Stimulated activated effector memory CD8-positive, alpha-beta T cell treated with anti-CD3 and anti-CD28 coated beads, Interleukin-12 subunit alpha, Interleukin-12 subunit beta, amount 100 ng/mL, for 72 hours (primary cell): Measurements from ENCODE around the gene LYPD6.
A peak's percentile ranks its signal among the peaks of the same experiment; 100 is the strongest.

ENCODE experiments used
- ATAC-seq: fragments of 150-1000 bp; cut with Tn5 transposase; 2 replicates; pipeline ENCODE4 v1.10.0; 2021
- DNase-seq, 2 donors: peaks; one replicate each; pipeline ENCODE4 v3.0.0; 2021 to 2022; ENCODE audit warnings: low spot score in 2 of 2
- H3K27ac Mint-ChIP-seq: one replicate; pipeline ENCODE4 v1.8.0; 2022; ENCODE audit warnings: mild to moderate bottlenecking, mixed read lengths
- H3K36me3 Mint-ChIP-seq: one replicate; pipeline ENCODE4 v1.8.0; 2022; ENCODE audit warnings: mild to moderate bottlenecking, mixed read lengths
- H3K4me1 Mint-ChIP-seq: one replicate; pipeline ENCODE4 v1.8.0; 2022; ENCODE audit warnings: mixed read lengths
- H3K4me3 Mint-ChIP-seq: one replicate; pipeline ENCODE4 v1.8.0; 2022; ENCODE audit warnings: mild to moderate bottlenecking, mixed read lengths
- H3K9me3 Mint-ChIP-seq: one replicate; pipeline ENCODE4 v1.8.0; 2022; ENCODE audit warnings: mixed read lengths

The LYPD6 gene

GRCh38 chr2:149415086-149415485 lies 84.7 kb downstream of the LYPD6 start:
- Mint-ChIP-seq H3K4me3 (no peak overlapping the region), H3K4me1 (no peaks in the 10 kb centered on the region), H3K36me3 (no peaks in the 10 kb centered on the region), H3K27ac (no peak overlapping the region), H3K9me3 (no peaks in the 10 kb centered on the region)
- peak; percentile 25 for ATAC-seq
- DNase-seq = no peak

DNA sequence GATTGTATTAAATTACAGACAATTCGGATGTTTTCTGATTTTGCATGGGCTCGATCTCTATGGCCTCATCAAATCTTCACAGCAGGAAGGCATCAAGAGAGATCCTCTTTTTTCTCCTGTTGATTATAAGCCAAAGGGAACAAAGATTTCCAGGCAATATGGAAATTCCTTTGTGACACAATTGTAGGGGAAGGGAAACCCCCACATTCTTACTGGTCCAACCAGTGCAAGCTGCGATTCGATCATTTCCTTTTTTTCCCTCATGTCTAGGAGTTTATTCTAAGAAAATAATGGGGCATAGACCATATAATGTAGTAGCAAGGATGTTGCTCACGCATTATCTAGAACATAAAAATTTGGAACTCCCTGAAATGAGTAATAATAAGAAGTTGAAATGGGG lies 87.7 kb downstream of the LYPD6 start:
- Mint-ChIP-seq H3K4me1 (no peaks in the 10 kb centered on the region), H3K36me3 (no peaks in the 10 kb centered on the region), H3K27ac (no peak overlapping the region), H3K9me3 (no peaks in the 10 kb centered on the region), H3K4me3 (no peak overlapping the region)
- DNase-seq = no peak
- ATAC-seq = no peak

GRCh38 chr2:149420053-149420963 lies 89.9 kb downstream of the LYPD6 start:
- Mint-ChIP-seq H3K9me3 (no peaks in the 10 kb centered on the region), H3K4me3 (no peak overlapping the region), H3K4me1 (no peaks in the 10 kb centered on the region), H3K36me3 (no peaks in the 10 kb centered on the region), H3K27ac (no peak overlapping the region)
- ATAC-seq = no peak
- no peak for DNase-seq

DNA sequence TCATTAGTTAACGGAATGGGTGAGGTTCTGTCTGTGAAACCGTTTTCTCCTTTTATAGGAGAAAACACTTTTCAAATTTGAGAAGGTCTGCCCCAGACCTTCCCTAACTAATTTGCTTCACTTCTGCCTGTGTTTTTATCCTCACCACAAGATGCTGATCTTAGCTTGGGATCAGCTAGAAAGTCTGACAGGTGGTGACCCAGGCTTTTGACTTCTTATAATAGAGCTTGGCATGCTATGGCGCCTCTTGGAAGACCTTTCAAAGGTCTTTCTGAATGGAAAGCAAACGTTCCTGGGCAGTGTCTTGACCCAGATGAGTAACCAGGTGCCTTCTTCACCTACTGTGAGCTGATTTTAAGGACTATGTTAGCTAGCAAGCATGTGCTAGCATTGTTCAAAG lies 91.4 kb downstream of the LYPD6 start:
- Mint-ChIP-seq H3K27ac (no peak overlapping the region), H3K36me3 (no peaks in the 10 kb centered on the region), H3K4me3 (no peak overlapping the region), H3K4me1 (no peaks in the 10 kb centered on the region), H3K9me3 (no peaks in the 10 kb centered on the region)
- no peak for DNase-seq
- no peak for ATAC-seq

GRCh38 chr2:149422337-149422990 lies 92.1 kb downstream of the LYPD6 start:
- no peaks in the 10 kb centered on the region for H3K9me3 Mint-ChIP-seq

DNA sequence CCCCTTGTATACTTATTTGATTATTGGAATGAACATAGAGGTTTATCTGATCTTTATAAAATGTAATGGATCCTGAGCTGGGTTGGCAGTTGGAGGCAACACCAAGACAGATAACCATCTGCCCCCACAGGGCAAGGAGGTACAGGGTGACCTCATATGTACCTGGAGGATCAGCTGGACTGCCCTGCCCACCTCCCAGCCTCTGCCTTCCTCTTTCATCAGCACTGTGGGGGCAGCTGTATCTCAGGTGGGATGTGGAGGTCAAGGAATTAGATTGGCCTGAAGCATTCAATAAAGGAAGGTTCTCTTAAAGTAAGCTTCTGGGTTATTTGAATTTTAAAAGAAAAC lies 92.6 kb downstream of the LYPD6 start:
- Mint-ChIP-seq H3K9me3 (no peaks in the 10 kb centered on the region), H3K4me3 (no peak overlapping the region), H3K36me3 (no peaks in the 10 kb centered on the region), H3K27ac (no peak overlapping the region), H3K4me1 (no peaks in the 10 kb centered on the region)
- no peak for ATAC-seq
- no peak for DNase-seq

More at GRCh38 chr2:149422337-149422990, 92.1 kb downstream of the LYPD6 start:
- Mint-ChIP-seq H3K27ac (no peak overlapping the region), H3K4me1 (no peaks in the 10 kb centered on the region), H3K4me3 (no peak overlapping the region), H3K36me3 (no peaks in the 10 kb centered on the region)
- no peak for DNase-seq
- no peak for ATAC-seq

DNA sequence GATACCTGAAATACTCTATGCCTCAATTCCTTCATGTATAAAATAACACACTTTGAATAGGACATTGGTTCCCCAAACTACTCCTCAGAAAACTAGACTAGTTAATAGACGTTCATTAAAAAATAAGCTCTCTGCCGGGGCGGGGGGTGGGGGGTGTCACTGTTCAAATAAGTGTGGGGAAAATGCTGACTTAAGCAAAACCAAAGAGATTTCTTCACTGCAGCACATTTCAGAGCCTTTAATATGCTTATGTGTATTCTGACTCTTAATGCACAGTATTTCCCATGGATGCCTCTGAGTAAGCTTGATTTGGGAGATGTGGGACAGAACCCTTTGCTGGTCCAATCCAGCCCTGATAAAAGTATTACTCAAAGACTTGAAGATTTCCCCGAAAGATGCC lies 93.2 kb downstream of the LYPD6 start:
- Mint-ChIP-seq H3K4me1 (no peaks in the 10 kb centered on the region), H3K36me3 (no peaks in the 10 kb centered on the region), H3K4me3 (no peak overlapping the region), H3K9me3 (no peaks in the 10 kb centered on the region), H3K27ac (no peak overlapping the region)
- DNase-seq (no peak), ATAC-seq (no peak)

GRCh38 chr2:149427387-149427786 lies 97.0 kb downstream of the LYPD6 start:
- Mint-ChIP-seq H3K9me3 (no peaks in the 10 kb centered on the region), H3K36me3 (no peaks in the 10 kb centered on the region), H3K4me1 (no peaks in the 10 kb centered on the region), H3K27ac (no peak overlapping the region), H3K4me3 (no peak overlapping the region)
- DNase-seq (no peak), ATAC-seq (no peak)

- no peaks in the 10 kb centered on the region for H3K4me1 Mint-ChIP-seq
- no peak overlapping the region for H3K27ac Mint-ChIP-seq
- no peaks in the 10 kb centered on the region for H3K36me3 Mint-ChIP-seq
- H3K4me3 Mint-ChIP-seq = no peak overlapping the region
- ATAC-seq (no peak), DNase-seq (no peak)
- no peaks in the 10 kb centered on the region for H3K9me3 Mint-ChIP-seq
These were observed 98.4 kb downstream of the LYPD6 start for GRCh38 chr2:149428783-149429182.

- DNase-seq (no peak), ATAC-seq (no peak)
- H3K4me1 Mint-ChIP-seq = no peaks in the 10 kb centered on the region
- H3K4me3 Mint-ChIP-seq = no peak overlapping the region
- no peak overlapping the region for H3K27ac Mint-ChIP-seq
- H3K36me3 Mint-ChIP-seq = no peaks in the 10 kb centered on the region
- H3K9me3 Mint-ChIP-seq = no peaks in the 10 kb centered on the region
These were observed 100.7 kb downstream of the LYPD6 start for GRCh38 chr2:149430743-149431736.

DNA sequence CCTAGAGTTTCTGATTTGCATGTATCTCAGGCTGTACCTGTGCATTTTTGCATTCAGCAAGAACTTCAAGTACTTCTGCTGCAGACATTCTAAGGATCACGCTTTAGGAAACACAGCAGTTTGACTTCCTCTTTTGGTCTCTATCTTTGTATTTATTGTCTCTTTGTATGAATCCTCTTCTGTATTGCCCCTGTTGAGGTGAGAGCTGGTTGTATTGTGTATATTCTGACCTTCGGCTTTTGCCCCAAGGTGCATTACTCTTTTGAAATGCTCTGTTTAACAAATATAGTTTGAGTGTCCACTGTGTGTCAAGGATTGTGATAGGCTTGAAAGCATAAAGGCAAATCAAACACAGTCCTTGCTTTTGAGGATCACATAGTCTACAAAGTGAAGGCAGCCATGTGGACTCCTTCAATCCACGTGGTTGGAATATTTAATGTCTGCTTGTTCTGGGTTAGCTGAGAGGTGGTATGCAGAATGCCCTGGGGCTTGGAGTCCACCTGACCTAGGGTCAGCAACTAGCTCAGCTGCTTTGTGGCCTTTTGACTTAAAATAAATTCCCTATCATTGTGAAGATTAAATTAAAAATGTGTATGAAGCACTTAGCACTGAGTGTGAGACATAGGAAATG lies 108.1 kb downstream of the LYPD6 start:
- Mint-ChIP-seq H3K4me1 (no peaks in the 10 kb centered on the region), H3K27ac (no peak overlapping the region), H3K4me3 (no peak overlapping the region), H3K9me3 (no peaks in the 10 kb centered on the region), H3K36me3 (no peaks in the 10 kb centered on the region)
- DNase-seq (no peak), ATAC-seq (no peak)

DNA sequence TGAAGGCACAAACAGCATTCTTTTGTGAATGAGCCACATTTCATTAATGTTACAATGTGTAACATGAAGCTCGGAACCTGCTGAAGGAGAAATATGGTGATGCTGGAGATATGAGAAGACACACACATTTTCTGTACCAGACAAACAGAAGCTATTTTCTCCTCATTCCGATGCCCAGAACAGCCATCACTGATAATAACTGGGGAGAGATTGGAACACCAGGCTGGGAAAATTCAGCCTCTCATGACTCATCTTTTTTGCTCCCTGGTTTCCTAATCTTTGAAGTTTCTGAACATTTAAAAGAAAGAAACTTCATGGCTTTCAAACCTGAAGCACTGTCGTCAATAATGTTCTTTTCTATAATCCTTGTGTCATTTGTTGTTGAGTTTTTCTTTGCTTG lies 110.9 kb downstream of the LYPD6 start:
- no peaks in the 10 kb centered on the region for H3K4me1 Mint-ChIP-seq
- no peak overlapping the region for H3K27ac Mint-ChIP-seq
- no peak for ATAC-seq

GRCh38 chr2:149442346-149442745 lies 112.0 kb downstream of the LYPD6 start:
- no peaks in the 10 kb centered on the region for H3K4me1 Mint-ChIP-seq

More for the DNA sequence above, 110.9 kb downstream of the LYPD6 start:
- H3K36me3 Mint-ChIP-seq = no peaks in the 10 kb centered on the region
- H3K4me3 Mint-ChIP-seq = no peak overlapping the region
- no peaks in the 10 kb centered on the region for H3K9me3 Mint-ChIP-seq
- DNase-seq = no peak

DNA sequence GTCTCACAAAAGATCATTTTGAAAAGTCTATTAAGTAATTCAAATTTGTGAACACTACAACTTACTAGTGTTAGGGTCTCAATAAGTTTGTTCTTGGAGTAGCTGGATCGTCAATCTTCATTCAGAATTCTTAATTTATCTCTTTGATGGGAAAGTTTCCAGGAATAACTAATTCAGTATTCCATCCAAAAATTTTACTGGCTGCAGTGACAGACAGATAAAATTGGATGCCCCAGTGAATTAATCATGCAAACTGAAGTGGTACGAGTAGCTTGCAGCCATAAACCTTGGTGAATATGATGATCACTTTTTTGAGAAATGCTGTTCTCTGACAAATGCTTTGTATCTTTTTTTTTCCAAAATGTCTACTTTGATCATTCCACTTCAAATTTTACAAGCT lies 112.8 kb downstream of the LYPD6 start:
- H3K9me3 Mint-ChIP-seq = no peaks in the 10 kb centered on the region
- no peaks in the 10 kb centered on the region for H3K36me3 Mint-ChIP-seq
- no peak overlapping the region for H3K4me3 Mint-ChIP-seq
- DNase-seq = no peak
- no peaks in the 10 kb centered on the region for H3K4me1 Mint-ChIP-seq
- no peak for ATAC-seq
- H3K27ac Mint-ChIP-seq = no peak overlapping the region

More at GRCh38 chr2:149442346-149442745, 112.0 kb downstream of the LYPD6 start:
- ATAC-seq = no peak
- no peaks in the 10 kb centered on the region for H3K9me3 Mint-ChIP-seq
- H3K36me3 Mint-ChIP-seq = no peaks in the 10 kb centered on the region
- H3K4me3 Mint-ChIP-seq = no peak overlapping the region
- H3K27ac Mint-ChIP-seq = no peak overlapping the region
- DNase-seq = no peak

- no peaks in the 10 kb centered on the region for H3K36me3 Mint-ChIP-seq
- H3K4me3 Mint-ChIP-seq = no peak overlapping the region
- no peaks in the 10 kb centered on the region for H3K9me3 Mint-ChIP-seq
These were observed 116.4 kb downstream of the LYPD6 start for GRCh38 chr2:149446748-149447147.

More at GRCh38 chr2:149446748-149447147, 116.4 kb downstream of the LYPD6 start:
- no peaks in the 10 kb centered on the region for H3K4me1 Mint-ChIP-seq
- no peak for DNase-seq
- H3K27ac Mint-ChIP-seq = no peak overlapping the region
- no peak for ATAC-seq
